H1 (cell line): ENCODE results near the gene POTEI. TPM values are rescaled to one million over a fixed set of nuclear protein-coding genes. Genes with fewer than 3 reads are reported as not detected.
"Not testable (repeated sequence)": the region's sequence is repeated elsewhere in the genome, so short reads cannot be mapped to it uniquely, and the experiment has no call there.

Source experiments
- CTCF ChIA-PET: fragments of 300-600 bp; sonication (Branson Sonifier 250); formaldehyde crosslinking; loops from one replicate; lab custom pipeline; 2021; ENCODE audit not compliant: partially characterized antibody; lab: Charles Lee
- POLR2A ChIA-PET: fragments of 300-600 bp; sonication (Branson Sonifier 250); formaldehyde crosslinking; loops from one replicate; lab custom pipeline; 2021; ENCODE audit warnings: inconsistent platforms; ENCODE audit not compliant: partially characterized antibody; lab: Charles Lee
- DNase-seq, 2 experiments: peaks; one replicate each; pipeline versions ENCODE4 v3.0.0 to v3.0.0-alpha.2; 2010 to 2022; ENCODE audit warnings: low spot score in 2 of 2, low read depth in 1 of 2, mixed read lengths in 1 of 2
- FAIRE-seq: peaks from 2 replicates; lab custom pipeline; 2011; peaks lifted over from hg19 to GRCh38; lab: Jason Lieb, UNC
- H2AFZ ChIP-seq: 2 replicates; pipeline ENCODE4 v1.8.1; 2012; ENCODE audit warnings: low read length, inconsistent platforms
- H2AK5ac ChIP-seq: 2 replicates; pipeline ENCODE4 v1.6.1; 2013; ENCODE audit warnings: low read depth, low read length
- H2BK120ac ChIP-seq: replicated peaks from 2 replicates; pipeline ENCODE3; 2013; ENCODE audit warnings: low read depth, low read length, inconsistent platforms
- H2BK12ac ChIP-seq: 2 replicates; pipeline ENCODE4 v1.6.1; 2013; ENCODE audit warnings: low read depth, low read length
- H2BK15ac ChIP-seq: 2 replicates; pipeline ENCODE4 v1.6.1; 2013; ENCODE audit warnings: low read length
- H2BK20ac ChIP-seq: 2 replicates; pipeline ENCODE4 v1.6.1; 2013; ENCODE audit warnings: low read length
- H2BK5ac ChIP-seq: 2 replicates; pipeline ENCODE4 v1.6.1; 2013; ENCODE audit warnings: low read depth, low read length
- H3K14ac ChIP-seq: 2 replicates; pipeline ENCODE4 v1.6.1; 2013; ENCODE audit warnings: inconsistent platforms; ENCODE audit not compliant: insufficient read length
- H3K18ac ChIP-seq: 2 replicates; pipeline ENCODE4 v1.6.1; 2013; ENCODE audit warnings: low read length; ENCODE audit errors: extremely low read depth
- H3K23ac ChIP-seq: 2 replicates; pipeline ENCODE4 v1.6.1; 2013; ENCODE audit warnings: inconsistent platforms; ENCODE audit not compliant: insufficient read length
- H3K23me2 ChIP-seq: 2 replicates; pipeline ENCODE4 v1.6.1; 2013; ENCODE audit warnings: low read depth, low read length
- H3K27ac ChIP-seq: 2 replicates; pipeline ENCODE4 v1.6.1; 2011; ENCODE audit warnings: low read depth, low read length, inconsistent platforms
- H3K27me3 ChIP-seq, 4 experiments: replicated peaks in 1 of 4; 1 replicate in 1 of 4; 2 replicates in 3 of 4; pipeline versions ENCODE4 v1.6.1 to v1.8.1; 2011 to 2013; ENCODE audit warnings: low read length in 3 of 4, mild to moderate bottlenecking in 3 of 4, inconsistent platforms in 2 of 4, mixed read lengths in 2 of 4, moderate library complexity in 1 of 4; ENCODE audit not compliant: control insufficient read depth in 3 of 4, insufficient read depth in 3 of 4; ENCODE audit errors: extremely low read depth in 1 of 4
- H3K36me3 ChIP-seq, 4 experiments: 2 replicates each; pipeline versions ENCODE4 v1.6.1 to v1.8.1; 2011 to 2013; ENCODE audit warnings: mild to moderate bottlenecking in 4 of 4, low read length in 3 of 4, moderate library complexity in 2 of 4, control low read depth in 1 of 4, inconsistent platforms in 1 of 4; ENCODE audit not compliant: insufficient read depth in 4 of 4, control insufficient read depth in 2 of 4
- H3K4ac ChIP-seq: replicated peaks from 2 replicates; pipeline ENCODE3; 2013; ENCODE audit warnings: low read length, low read depth, mixed read lengths, inconsistent platforms; ENCODE audit not compliant: insufficient read length
- H3K4me1 ChIP-seq, 4 experiments: replicated peaks in 1 of 4; 1 replicate in 1 of 4; 2 replicates in 3 of 4; pipeline versions ENCODE4 v1.6.1 to v1.8.1; 2011 to 2013; ENCODE audit warnings: low read length in 3 of 4, inconsistent platforms in 2 of 4, mixed read lengths in 1 of 4; ENCODE audit not compliant: insufficient read depth in 4 of 4, control insufficient read depth in 3 of 4
- H3K4me2 ChIP-seq, 2 experiments: 2 replicates each; pipeline versions ENCODE4 v1.6.1 to v1.8.1; 2011 to 2013; ENCODE audit warnings: low read depth in 2 of 2, low read length in 2 of 2, control low read depth in 1 of 2, inconsistent platforms in 1 of 2, mild to moderate bottlenecking in 1 of 2; ENCODE audit not compliant: insufficient read depth in 1 of 2
- H3K4me3 ChIP-seq, 4 experiments: fragments of 200-600, 300-600 bp in 1 of 4; sonication (generic), shearing (Covaris generic), sonication (Bioruptor Twin) in 1 of 4; 2 replicates each; pipeline versions ENCODE4 v1.5.1 to v1.8.1; 2011 to 2016; ENCODE audit warnings: low read length in 4 of 4, low read depth in 3 of 4, control low read depth in 2 of 4, inconsistent platforms in 2 of 4, mild to moderate bottlenecking in 2 of 4, mixed read lengths in 1 of 4, moderate library complexity in 1 of 4; ENCODE audit not compliant: insufficient read depth in 2 of 4; ENCODE audit errors: extremely low read depth in 1 of 4
- H3K56ac ChIP-seq: replicated peaks from 2 replicates; pipeline ENCODE3; 2013; ENCODE audit warnings: low read depth, mild to moderate bottlenecking, mixed read lengths, low read length, inconsistent platforms; ENCODE audit not compliant: insufficient read length
- H3K79me1 ChIP-seq: 2 replicates; pipeline ENCODE4 v1.6.1; 2013; ENCODE audit warnings: low read depth, low read length, control low read depth
- H3K79me2 ChIP-seq, 2 experiments: 2 replicates each; pipeline versions ENCODE4 v1.6.1 to v1.8.1; 2012 to 2013; ENCODE audit warnings: low read length in 2 of 2, mild to moderate bottlenecking in 2 of 2, inconsistent platforms in 1 of 2; ENCODE audit not compliant: insufficient read depth in 2 of 2, control insufficient read depth in 1 of 2
- H3K9ac ChIP-seq, 4 experiments: replicated peaks in 1 of 4; 1 replicate in 1 of 4; 2 replicates in 3 of 4; pipeline versions ENCODE4 v1.6.1 to v1.8.1; 2011 to 2013; ENCODE audit warnings: low read depth in 3 of 4, low read length in 3 of 4, control low read depth in 2 of 4, mild to moderate bottlenecking in 2 of 4, moderate library complexity in 2 of 4, inconsistent platforms in 1 of 4; ENCODE audit errors: extremely low read depth in 1 of 4
- H3K9me3 ChIP-seq, 2 experiments: 2 replicates each; pipeline versions ENCODE4 v1.6.1 to v1.8.1; 2012 to 2013; ENCODE audit warnings: mild to moderate bottlenecking in 2 of 2, moderate library complexity in 2 of 2, control low read depth in 1 of 2, inconsistent platforms in 1 of 2, low read depth in 1 of 2, low read length in 1 of 2, mixed read lengths in 1 of 2; ENCODE audit not compliant: insufficient read depth in 2 of 2
- H4K20me1 ChIP-seq, 2 experiments: replicated peaks in 1 of 2; 2 replicates each; pipeline versions ENCODE3 to v1.8.1; 2011 to 2013; ENCODE audit warnings: inconsistent platforms in 2 of 2, low read length in 2 of 2, mild to moderate bottlenecking in 1 of 2; ENCODE audit not compliant: insufficient read depth in 2 of 2, control insufficient read depth in 1 of 2
- H4K5ac ChIP-seq: 2 replicates; pipeline ENCODE4 v1.6.1; 2013; ENCODE audit warnings: low read length, low read depth, mixed read lengths, inconsistent platforms; ENCODE audit not compliant: insufficient read length
- H4K8ac ChIP-seq: 2 replicates; pipeline ENCODE4 v1.8.0; 2013; ENCODE audit warnings: mild to moderate bottlenecking, moderate library complexity, low read length, inconsistent platforms; ENCODE audit not compliant: insufficient read depth; ENCODE audit errors: extremely low read depth
- H4K91ac ChIP-seq: replicated peaks from 2 replicates; pipeline ENCODE3; 2013; ENCODE audit warnings: low read length, mixed read lengths, inconsistent platforms; ENCODE audit not compliant: insufficient read length
- WGBS, 2 experiments: shearing (Covaris generic) in 1 of 2; methylation state at CpG; one replicate each; pipeline versions ENCODE4 v1.1.6 to v1.1.7; 2013 to 2015; ENCODE audit warnings: low lambda C conversion rate in 2 of 2, mixed read lengths in 2 of 2, inconsistent platforms in 1 of 2, low coverage in 1 of 2, missing lambda C conversion rate in 1 of 2; ENCODE audit not compliant: insufficient replicate concordance in 2 of 2, insufficient coverage in 1 of 2, insufficient read length in 1 of 2; ENCODE audit errors: extremely low coverage in 1 of 2, missing lambda C conversion rate in 1 of 2; 5-methylcytosine and 5-hydroxymethylcytosine counted together
- polyA plus RNA-seq, 7 experiments: library from polyadenylated mRNA; depleted of rRNA in 3 of 7; stranded (reverse) in 5 of 7; unstranded in 2 of 7; fragments of >200 nt in 5 of 7; fragments of 200-250 nt in 2 of 7; gene quantifications; 1 replicate in 5 of 7; 2 replicates in 1 of 7; 4 replicates in 1 of 7; pipeline versions ENCODE4 v1.2.1 to v1.2.3, GENCODE V29; 2011 to 2013; ENCODE audit warnings: missing spikeins in 2 of 7, mixed read lengths in 2 of 7
- total RNA-seq: library from RNA; stranded (reverse); fragmentation: NEBNext Ultra II Directional; extraction: Animal tissue kit (Norgen Biotek cat#: 25700); gene quantifications from 2 replicates; pipeline ENCODE4 v1.2.1, GENCODE V29; 2021

Gene POTEI
- total and polyA plus RNA-seq, 2 of the 8 experiments (the other 6 are each of a cell fraction or from before 2014, with no cell fraction given), result 0.20 TPM

DNA sequence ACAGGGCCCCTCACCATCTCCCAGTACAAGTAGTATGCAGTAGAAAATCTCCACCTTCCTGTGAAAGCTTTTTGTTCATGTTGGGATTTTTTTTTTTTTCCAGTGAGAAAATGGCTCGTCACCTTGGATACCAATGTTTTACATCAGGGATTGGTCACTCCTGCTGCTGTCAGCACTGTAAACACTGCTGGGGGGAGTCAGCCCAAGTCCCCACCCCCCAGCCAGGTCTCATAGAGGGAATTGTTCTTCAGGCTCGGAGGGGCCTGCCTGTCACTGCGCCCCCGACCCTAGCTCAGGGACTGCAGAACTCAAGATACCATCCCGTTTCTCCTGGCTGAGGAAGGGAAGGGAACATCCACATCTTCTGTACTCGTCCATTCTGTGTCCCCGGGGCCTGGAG lies 11.9 kb upstream of the POTEI start, which contains the start of gene CFC1B:
CFC1B (plus strand) TSS at position 231 of the 400 bp plus-strand sequence. CDS start 263 bp downstream, outside the sequence.
- H2BK5ac ChIP-seq, H3K4me2 ChIP-seq, H4K91ac ChIP-seq, CTCF ChIA-PET, H2BK12ac ChIP-seq, H2BK15ac ChIP-seq, H2BK120ac ChIP-seq, H3K36me3 ChIP-seq, H3K56ac ChIP-seq, POLR2A ChIA-PET, H2AFZ ChIP-seq, DNase-seq, H4K8ac ChIP-seq, H3K14ac ChIP-seq, H3K9me3 ChIP-seq, H3K23ac ChIP-seq, H3K27me3 ChIP-seq, H2AK5ac ChIP-seq, H4K20me1 ChIP-seq, H3K4ac ChIP-seq, H4K5ac ChIP-seq, H3K18ac ChIP-seq, H3K9ac ChIP-seq, H3K4me3 ChIP-seq, H3K4me1 ChIP-seq, H3K79me2 ChIP-seq, H3K23me2 ChIP-seq, H3K27ac ChIP-seq, H3K79me1 ChIP-seq, FAIRE-seq, H2BK20ac ChIP-seq: not testable (repeated sequence)
- no CpG with 5 or more reads among the region's 7 CpGs for WGBS, 2 experiments

DNA sequence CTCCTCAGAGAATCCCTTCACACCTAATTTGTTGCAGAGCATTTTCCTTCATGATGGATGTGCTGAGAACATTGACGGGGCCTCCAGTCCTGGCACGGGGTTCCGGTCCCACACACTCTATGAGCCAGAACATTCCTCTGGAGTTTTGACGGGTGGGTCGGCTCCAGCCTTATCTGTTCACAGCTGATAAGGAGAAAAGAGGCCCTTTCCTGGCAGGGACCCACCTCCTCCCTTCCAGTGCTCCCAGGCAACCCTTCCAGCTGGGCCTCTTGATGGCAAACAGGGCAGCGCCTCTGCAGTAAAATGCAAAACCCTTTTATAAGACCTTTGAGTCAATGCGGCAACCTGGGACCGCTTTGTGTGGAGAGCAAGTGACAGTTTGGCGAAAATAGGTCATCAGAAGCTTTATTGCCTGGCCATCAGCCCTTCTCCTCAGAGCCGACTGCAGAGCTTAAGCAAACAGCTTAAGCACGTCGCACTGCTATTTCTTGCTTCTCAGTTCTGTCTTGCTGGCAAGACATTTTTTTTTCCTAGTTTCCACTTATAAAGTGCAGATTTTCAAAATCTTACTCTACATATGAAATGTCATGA lies 9.5 kb upstream of the POTEI start:
- H2AFZ ChIP-seq, H3K56ac ChIP-seq, H3K23me2 ChIP-seq, H2BK120ac ChIP-seq, H2BK20ac ChIP-seq, CTCF ChIA-PET, H3K4me2 ChIP-seq, H4K5ac ChIP-seq, H3K4me1 ChIP-seq, FAIRE-seq, H3K4me3 ChIP-seq, DNase-seq, H2BK15ac ChIP-seq, H3K4ac ChIP-seq, H2BK12ac ChIP-seq, H3K18ac ChIP-seq, H3K14ac ChIP-seq, H4K20me1 ChIP-seq, H3K9ac ChIP-seq, H2BK5ac ChIP-seq, H3K23ac ChIP-seq, H3K79me1 ChIP-seq, H3K79me2 ChIP-seq, H4K8ac ChIP-seq, POLR2A ChIA-PET, H3K36me3 ChIP-seq, H3K9me3 ChIP-seq, H3K27ac ChIP-seq, H2AK5ac ChIP-seq, H4K91ac ChIP-seq, H3K27me3 ChIP-seq: not testable (repeated sequence)
- no CpG with 5 or more reads among the region's 12 CpGs for WGBS, 2 experiments
